Fibroblast of lung (primary cell): ENCODE measurements around the gene ARL10.

ENCODE experiments used
- CTCF ChIP-seq, 2 donors: IDR thresholded peaks in 1 of 2; conservative IDR thresholded peaks in 1 of 2; 1 replicate in 1 of 2; 2 replicates in 1 of 2; pipeline ENCODE4 v1.5.1; 2011 to 2012; ENCODE audit warnings: low read length in 2 of 2, control low read depth in 1 of 2, inconsistent platforms in 1 of 2, low read depth in 1 of 2, mild to moderate bottlenecking in 1 of 2
- EZH2 ChIP-seq: IDR thresholded peaks from 2 replicates; pipeline ENCODE4 v1.5.1; 2012; ENCODE audit warnings: low read length, control low read depth, mild to moderate bottlenecking; ENCODE audit errors: missing control alignments

GRCh38 chr5:176373100-176373818, 8.0 kb downstream of the ARL10 start:
- TF ChIP-seq CTCF (conservative IDR thresholded peaks at IDR 0.05 in 1 of 2, IDR thresholded peaks at IDR 0.05 in 1 of 2; ENCODE audit: low read depth in 1 of 2, low read length in 2 of 2) (no peak), EZH2 (no peak)
